Stimulated activated CD4-positive, alpha-beta T cell treated with anti-CD3 and anti-CD28 coated beads, Interleukin-15, amount 100 ng/mL, for 48 hours (primary cell): Measurements from ENCODE around the gene KCNJ12.
"Not testable (repeated sequence)": the region's sequence is repeated elsewhere in the genome, so short reads cannot be mapped to it uniquely, and the experiment has no call there.

Source experiments
- DNase-seq, 2 donors: peaks; one replicate each; pipeline ENCODE4 v3.0.0-alpha.2; 2020; ENCODE audit warnings: low read depth in 2 of 2

KCNJ12 gene

DNA sequence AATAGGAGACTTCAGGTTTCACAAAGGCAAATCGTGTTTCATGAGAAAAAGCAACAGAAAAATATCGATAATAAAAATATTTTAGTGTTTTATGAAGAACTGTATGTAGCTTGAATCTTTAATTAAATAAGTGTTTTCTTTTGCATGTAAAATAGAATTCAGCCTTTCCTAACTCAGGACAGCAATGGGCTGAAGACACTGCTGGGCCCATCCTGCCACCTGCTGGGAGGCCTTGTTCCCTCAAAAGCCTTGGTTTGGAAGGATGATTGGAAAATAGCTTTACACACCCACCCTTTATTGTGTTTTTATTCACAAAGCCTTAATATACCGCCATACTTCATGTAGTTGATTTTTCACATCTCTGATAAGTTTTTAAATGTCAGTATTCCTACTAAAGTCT lies 73.7 kb downstream of the KCNJ12 start:
- not testable (repeated sequence) for DNase-seq

- DNase-seq: no peak
Measured at GRCh38 chr17:21451975-21452374, 75.8 kb downstream of the KCNJ12 start.

DNA sequence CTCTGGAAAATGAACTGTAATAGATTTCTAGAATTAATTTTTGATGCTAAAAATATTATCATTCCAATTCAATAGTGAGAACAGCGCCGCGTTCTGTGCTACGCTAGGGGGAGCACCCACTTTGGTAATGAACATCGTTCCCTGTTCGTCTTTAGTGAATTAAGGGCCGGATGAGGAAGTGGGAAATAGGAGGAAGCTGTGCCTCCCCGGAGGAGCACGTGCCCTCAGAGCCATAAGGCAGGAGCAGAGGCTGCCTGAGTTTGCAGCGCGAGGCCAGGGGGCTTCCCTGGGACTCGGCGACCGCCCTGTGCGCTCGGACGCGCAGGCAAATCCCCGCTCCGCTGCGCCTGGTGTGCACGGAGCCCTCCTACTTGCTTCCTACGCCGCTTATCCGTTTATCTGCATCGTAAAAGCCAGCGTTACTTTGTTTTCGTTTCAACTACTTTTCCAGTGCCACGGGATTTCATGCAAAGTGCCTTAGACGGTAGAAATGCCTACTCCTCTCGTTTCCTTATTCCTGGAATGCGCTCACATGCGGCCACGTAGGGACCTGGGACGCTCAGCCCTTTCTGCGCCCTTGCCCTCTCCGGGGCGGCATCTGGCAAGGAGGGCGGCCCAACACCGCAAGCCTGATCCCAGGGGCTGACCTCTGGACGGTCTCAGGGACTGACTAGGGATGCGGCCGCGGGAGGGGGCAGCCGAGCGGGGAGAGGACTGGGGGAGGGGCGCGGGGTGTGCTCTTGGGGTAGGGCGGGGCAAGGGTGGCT lies 76.4 kb downstream of the KCNJ12 start:
- no peak for DNase-seq

- no peak for DNase-seq
Measured at GRCh38 chr17:21453144-21453898, 77.2 kb downstream of the KCNJ12 start.

DNA sequence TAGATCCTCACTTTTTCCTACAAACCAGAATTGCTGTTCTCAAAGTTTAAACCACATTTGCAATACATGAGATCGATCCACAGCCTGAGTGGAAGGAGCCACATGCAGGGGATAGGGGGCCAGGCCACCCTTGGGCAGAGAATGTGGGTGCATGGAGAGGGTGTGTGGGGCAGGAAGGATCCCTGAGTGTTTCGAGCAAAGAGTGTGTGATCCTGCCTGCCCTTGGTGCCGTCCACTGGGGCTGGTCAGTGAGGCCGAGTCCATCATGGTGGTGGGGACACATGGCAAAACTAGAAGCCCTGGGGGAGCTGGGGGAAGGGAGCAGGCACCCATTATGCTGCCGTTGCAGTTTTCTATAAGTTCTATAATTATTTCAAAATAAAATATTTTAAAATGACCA lies 77.8 kb downstream of the KCNJ12 start:
- DNase-seq: not testable (repeated sequence)

- no peak for DNase-seq
Measured at GRCh38 chr17:21454441-21454840, 78.3 kb downstream of the KCNJ12 start.

- no peak for DNase-seq
Measured at GRCh38 chr17:21455761-21456160, 79.6 kb downstream of the KCNJ12 start.

GRCh38 chr17:21456449-21456848 lies 80.3 kb downstream of the KCNJ12 start:
- DNase-seq: not testable (repeated sequence)

DNA sequence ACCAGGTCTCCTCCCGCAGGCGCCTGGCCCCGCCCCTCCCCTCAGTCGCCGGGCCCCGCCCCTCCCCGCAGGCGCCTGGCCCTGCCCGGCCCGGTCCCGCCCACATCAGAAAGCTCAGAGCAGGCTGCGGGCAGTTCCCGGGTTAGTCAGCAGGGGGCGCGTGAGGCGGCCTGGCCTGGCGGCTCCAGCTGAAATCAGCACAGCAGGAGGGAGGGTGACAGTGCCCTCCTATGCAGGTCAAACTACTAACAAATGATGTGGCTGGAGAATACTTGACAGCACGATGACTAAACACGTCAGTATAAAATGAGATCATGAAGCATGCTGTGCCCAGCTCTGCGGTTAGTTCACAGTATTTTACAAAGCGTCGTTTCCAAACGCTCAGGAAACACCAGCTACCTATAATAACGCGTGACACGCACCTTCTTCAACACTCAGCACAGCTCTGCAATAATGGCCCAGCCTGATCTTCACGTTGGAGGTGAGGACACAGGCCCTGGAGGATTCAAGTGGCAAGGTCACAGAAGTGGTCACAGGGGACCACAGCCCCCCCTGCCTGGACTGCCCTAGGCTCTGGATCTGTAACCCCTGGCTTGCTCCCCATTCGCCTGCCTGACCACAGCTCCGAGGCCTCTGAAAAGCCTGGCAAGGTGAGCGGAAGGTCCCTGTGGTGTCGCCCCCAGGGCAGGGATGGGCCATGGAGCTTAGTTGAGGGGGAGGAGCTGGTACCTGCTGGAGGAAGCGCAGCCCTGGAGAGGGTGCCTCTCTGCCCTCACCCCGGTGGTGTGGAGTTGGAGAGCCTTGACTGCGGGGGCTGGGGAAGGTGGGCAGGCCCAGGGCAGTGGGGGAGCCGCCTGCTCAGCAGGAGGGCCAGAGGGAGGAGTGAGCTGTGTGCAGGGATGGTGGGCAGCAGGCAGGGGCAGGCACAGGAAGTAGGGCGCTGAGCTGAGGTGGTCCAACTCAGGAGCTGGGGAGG lies 81.2 kb downstream of the KCNJ12 start:
- peak; percentile 86 to 93 for DNase-seq

DNA sequence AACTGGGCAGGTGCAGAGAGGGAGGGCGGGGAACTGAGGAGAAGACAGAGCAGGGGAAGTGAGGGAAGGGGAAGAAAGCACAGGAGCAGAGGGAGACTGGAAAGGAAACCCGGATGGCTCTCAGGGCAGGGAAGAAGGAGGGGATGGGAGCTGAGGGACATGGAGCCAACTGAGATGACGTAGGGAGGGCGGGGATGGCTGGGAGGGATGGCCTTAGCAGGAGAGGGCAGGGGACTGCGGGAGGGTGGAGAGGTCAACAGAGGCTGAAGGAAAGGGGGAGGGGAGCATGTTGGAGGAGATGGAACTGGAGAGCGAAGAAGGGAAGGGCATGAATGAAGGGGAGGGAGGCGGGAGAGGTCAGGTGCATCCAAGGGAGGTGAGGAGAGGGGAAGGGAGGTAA lies 81.9 kb downstream of the KCNJ12 start:
- DNase-seq: no peak

DNA sequence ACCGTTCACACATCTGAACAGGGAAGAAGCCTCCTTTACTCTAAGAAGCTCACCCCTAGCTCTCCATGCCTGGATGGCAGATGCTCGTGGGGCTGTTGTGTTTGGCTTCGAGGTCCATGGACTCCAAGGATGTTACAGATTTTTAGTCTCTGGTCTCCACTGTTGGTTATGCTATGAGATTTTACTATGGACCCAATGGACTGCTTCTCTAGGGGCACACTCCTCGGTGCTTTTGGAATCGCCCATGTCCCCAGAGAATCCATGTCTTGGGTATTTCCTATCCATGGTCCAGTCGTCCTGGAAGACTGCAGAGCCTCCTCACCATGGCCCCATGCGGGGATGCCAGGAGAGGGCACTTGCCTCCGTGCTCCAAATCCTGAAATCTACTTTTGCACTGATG lies 83.4 kb downstream of the KCNJ12 start:
- DNase-seq: no peak

- no peak for DNase-seq
Measured at GRCh38 chr17:21460358-21460757, 84.2 kb downstream of the KCNJ12 start.

- no peak for DNase-seq
Measured at GRCh38 chr17:21462237-21462636, 86.1 kb downstream of the KCNJ12 start.

DNA sequence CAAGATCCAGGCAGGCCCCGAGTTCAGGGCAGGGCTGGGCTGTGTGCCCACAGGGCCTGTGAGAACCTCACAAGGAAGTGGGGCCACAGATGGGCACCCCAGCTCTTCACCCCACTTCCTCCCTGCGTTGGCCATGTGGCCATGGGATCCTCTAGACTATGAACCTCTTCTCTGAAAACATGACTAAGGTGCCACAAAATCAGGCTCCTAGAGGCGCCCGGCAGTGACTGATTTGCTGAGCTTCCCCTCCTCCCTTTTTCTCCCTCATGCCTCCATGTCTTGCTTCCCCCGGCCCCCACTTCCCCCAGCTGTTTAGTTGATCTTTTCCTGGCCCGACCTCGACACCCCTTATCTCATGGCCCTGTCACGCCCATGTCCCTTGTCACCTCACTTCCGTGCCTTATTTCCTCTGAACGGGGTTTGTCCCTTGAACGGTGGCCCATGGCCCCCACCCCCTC lies 87.1 kb downstream of the KCNJ12 start:
- no peak for DNase-seq

GRCh38 chr17:21463779-21464407 lies 87.7 kb downstream of the KCNJ12 start:
- no peak for DNase-seq

GRCh38 chr17:21464611-21465021 lies 88.5 kb downstream of the KCNJ12 start:
- DNase-seq: no peak

DNA sequence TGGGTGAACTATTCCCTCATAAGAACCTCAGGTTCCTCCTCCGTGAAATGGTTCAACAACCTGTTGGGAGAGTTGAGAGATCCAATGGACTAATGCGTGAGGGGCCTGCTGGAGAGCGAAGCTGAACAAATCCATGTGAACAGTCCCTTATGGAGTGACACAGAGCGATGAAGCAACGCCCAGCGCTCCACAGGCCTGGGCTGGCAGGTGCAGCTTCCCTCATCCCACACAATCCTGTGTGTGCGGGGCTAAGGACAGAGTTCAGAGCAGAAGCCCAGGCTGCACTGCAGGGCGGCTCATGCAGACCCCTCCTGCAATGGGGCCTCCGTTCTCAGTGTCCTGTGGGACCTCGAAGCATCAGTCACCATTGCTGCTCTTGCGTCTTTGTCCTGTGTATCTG lies 90.4 kb downstream of the KCNJ12 start:
- no peak for DNase-seq

DNA sequence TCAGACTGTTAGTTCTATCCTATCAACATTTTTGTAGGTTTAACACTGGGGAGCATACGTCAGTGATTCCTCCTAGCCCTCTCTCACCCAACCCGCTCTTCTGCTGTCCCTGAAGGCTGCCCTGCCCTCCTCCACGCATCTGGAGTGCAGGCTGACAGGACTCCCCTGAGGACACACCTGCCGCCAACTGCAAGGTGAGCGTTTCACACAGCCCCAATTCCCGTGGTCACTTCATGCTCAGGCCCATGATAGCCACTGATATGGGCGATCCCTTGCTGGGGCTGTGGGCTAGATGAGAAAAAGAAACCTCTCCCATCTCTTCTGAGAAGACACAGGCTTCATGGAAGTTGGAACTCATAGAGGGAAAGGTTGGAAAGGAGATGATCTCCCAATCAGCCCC lies 91.0 kb downstream of the KCNJ12 start:
- DNase-seq: no peak

GRCh38 chr17:21467739-21468490 lies 91.8 kb downstream of the KCNJ12 start:
- no peak for DNase-seq
